ENCODE measurements around the gene B4GAT1.

Gene B4GAT1

GRCh38 chr11:66317723-66318599, 29.5 kb downstream of the B4GAT1 start:
- no peak for TF ChIP-seq CTCF (IDR thresholded peaks at IDR 0.05; ENCODE audit: low read depth, low read length, missing control alignments)

GRCh38 chr11:66317322-66317722, 30.1 kb downstream of the B4GAT1 start:
- TF ChIP-seq CTCF (IDR thresholded peaks at IDR 0.05; ENCODE audit: low read depth, low read length, missing control alignments): no peak
- no peak for DNase-seq (ENCODE audit: low read depth)
- in situ Hi-C loops (cut with HindIII; ENCODE audit: low sequenced_read_pairs): no loop called here
- no peak overlapping the region for H3K4me3 ChIP-seq (ENCODE audit: low read depth, low read length)

More at GRCh38 chr11:66317723-66318599, 29.5 kb downstream of the B4GAT1 start:
- no peak overlapping the region for H3K4me3 ChIP-seq (ENCODE audit: low read depth, low read length)
- in situ Hi-C loops (cut with HindIII; ENCODE audit: low sequenced_read_pairs): no loop called here
- no peak for DNase-seq (ENCODE audit: low read depth)

- in situ Hi-C loops (cut with HindIII; ENCODE audit: low sequenced_read_pairs): no loop called here
- H3K4me3 ChIP-seq (ENCODE audit: low read depth, low read length): peak within 1 kb of the TSS; percentile 24
These were observed 30.6 kb downstream of the B4GAT1 start, which contains the start of gene CD248 for GRCh38 chr11:66316849-66317251. TSS of gene CD248 (minus strand) at chr11:66317044. CDS start at chr11:66317027, 17 bp downstream.

GRCh38 chr11:66315921-66316811, 31.3 kb downstream of the B4GAT1 start:
- no peak for TF ChIP-seq CTCF (IDR thresholded peaks at IDR 0.05; ENCODE audit: low read depth, low read length, missing control alignments)
- DNase-seq (ENCODE audit: low read depth): no peak
- peak overlapping the region; percentile 24 for H3K4me3 ChIP-seq (ENCODE audit: low read depth, low read length)

More at GRCh38 chr11:66316849-66317251, 30.6 kb downstream of the B4GAT1 start, which contains the start of gene CD248:
- TF ChIP-seq CTCF (IDR thresholded peaks at IDR 0.05; ENCODE audit: low read depth, low read length, missing control alignments): no peak
- no peak for DNase-seq (ENCODE audit: low read depth)

GRCh38 chr11:66315498-66315885, 31.9 kb downstream of the B4GAT1 start:
- in situ Hi-C loops (cut with HindIII; ENCODE audit: low sequenced_read_pairs): no loop called here
- DNase-seq (ENCODE audit: low read depth): no peak
- no peak for TF ChIP-seq CTCF (IDR thresholded peaks at IDR 0.05; ENCODE audit: low read depth, low read length, missing control alignments)
- H3K4me3 ChIP-seq (ENCODE audit: low read depth, low read length): peak overlapping the region; percentile 24

More at GRCh38 chr11:66315921-66316811, 31.3 kb downstream of the B4GAT1 start:
- in situ Hi-C loops (cut with HindIII; ENCODE audit: low sequenced_read_pairs): no loop called here
